GM18870 (cell line): Measurements from ENCODE around the gene RLN2.

Experiments
- ATAC-seq: cut with Tn5 transposase; IDR thresholded peaks from one replicate; pipeline ENCODE4 v1.9.1; 2021; ENCODE audit warnings: moderate library complexity; ENCODE audit not compliant: unreplicated experiment

The RLN2 gene

DNA sequence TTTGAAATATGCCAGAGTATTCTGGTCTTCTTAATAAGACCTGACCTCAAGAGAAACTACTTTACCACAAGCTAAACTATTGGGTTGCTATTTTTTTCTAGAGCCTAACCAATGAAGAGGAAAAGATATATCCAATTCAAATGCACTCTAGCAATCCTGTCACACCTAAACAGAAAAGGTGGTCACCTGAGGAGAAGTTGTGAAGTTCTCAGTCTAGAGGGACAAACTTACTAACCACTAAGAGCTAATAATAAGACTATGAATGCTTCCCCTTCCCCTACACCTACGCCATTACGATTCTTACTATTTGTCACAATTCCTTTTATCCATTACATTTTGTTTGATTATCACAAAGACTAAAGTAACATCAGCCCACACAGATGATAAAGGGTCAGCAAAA, 29.7 kb downstream of the RLN2 start:
- ATAC-seq = peak; percentile 62

DNA sequence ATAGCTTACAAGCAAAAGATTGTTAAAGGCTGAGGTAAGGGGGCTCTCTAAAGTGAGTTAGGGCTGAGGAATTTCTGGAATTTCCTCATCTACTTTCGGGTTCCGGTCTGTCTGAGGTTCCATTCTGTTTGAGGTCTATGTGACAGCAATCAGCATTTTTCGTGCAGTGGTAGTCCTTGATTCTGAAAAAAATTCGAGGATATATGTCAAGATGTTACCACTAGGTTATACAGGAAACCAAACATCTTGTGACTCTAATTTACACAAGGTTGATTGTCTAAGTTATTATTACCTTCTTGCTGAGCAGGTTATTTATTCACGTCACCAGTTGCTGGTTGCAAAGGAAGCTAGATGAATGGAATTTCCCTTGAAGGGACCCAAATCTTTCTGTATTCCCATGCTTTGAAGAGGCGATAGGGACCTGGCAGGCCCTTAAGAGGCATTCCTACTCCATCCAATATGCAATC, 35.2 kb downstream of the RLN2 start:
- ATAC-seq = no peak

DNA sequence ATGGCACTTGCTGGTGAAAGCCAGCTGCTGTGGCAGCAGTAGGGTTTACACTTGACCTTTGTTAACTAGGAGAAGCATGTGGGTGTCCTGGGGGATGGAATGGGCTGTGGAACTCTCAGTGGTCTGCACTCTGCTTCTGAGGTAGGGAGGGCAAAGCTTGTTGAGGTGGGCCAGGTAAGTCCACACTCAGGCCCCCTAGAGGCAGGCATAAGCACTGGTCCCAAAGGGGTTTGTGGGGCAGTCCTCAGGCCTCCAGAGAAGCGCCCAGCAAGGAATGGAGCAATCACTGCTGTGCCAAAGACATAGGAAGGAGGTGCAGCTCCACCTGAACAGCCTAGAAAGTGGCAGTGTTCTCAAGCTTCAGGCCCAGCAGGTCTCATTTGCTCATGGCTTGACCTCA, 38.6 kb downstream of the RLN2 start:
- ATAC-seq = no peak

DNA sequence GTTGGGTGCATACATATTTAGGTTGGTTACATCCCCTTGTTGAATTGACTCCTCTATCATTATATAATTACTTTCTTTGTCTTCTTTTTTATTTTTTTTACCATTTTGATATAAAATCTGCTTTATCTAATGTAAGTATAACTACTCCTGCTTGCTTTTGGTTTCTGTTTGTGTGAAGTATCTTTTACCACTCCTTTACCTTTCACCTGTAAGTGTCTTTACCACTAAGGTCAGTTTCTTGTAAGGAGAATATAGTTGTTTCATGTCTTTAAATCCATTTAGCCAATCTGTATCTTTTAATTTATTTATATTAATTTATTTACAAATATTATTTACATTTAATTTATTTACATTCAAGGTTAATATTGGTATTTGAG, 40.3 kb downstream of the RLN2 start:
- peak; percentile 53 for ATAC-seq

DNA sequence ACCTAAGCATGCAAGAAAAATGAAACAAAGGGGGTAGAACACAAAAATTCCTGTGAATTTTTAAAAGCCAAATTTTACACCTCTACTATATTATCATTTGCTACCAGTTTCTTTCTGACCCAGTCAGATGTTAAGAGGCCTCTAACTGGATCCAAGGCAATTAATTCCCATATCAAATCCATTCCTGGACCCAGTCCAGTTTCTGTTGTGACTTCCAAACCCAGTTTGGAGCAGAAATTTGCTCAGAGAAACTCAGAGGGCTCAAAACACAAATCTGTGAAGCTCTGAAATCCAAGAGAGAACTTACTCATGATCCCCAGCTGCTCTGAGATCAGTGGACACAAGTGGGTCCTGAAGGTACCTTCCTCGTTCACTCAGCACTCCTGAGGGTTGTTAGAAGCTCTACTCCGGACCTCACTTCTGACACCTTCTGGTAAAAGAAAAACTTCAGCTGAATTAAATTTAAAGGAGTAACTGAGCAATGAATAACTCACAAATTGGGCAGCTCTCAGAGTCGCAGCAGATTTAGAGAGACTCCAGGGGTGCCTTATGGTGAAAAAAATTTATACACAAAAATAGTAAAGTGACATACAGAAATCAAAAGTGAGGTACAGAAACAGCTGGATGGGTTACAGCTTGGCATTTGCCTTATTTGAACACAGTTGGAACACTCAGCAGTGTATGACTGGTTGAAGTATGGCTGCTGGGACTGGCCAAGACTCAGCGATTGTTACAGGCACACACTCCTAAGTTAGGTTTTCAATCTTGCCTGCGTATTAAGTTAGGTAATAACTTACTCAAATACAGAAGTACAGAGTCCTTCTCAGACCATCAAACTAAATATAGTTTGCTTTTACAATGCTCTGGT, 40.9 kb downstream of the RLN2 start:
- peak; percentile 28 for ATAC-seq
